SK-N-SH treated with all-trans-retinoic acid at 6 μM for 48 hours (cell line): ENCODE results near the gene CD99.

Experiments used
- GLIS3 ChIP-seq: fragments of 250-450 bp; sonication (Bioruptor Pico); IDR thresholded peaks from 2 replicates; pipeline ENCODE4 v1.5.0; 2020; ENCODE audit warnings: mild to moderate bottlenecking, moderate library complexity
- PPARA ChIP-seq: fragments of 250-450 bp; sonication (Bioruptor Pico); IDR thresholded peaks from 2 replicates; pipeline ENCODE4 v1.5.0; 2020; ENCODE audit warnings: mild to moderate bottlenecking, borderline replicate concordance
- ZFP3 ChIP-seq: fragments of 250-450 bp; sonication (Bioruptor Pico); IDR thresholded peaks from 2 replicates; pipeline ENCODE4 v1.5.0; 2020; ENCODE audit warnings: mild to moderate bottlenecking, moderate library complexity
- ZFP30 ChIP-seq: fragments of 450-650 bp; formaldehyde crosslinking; IDR thresholded peaks from 2 replicates; pipeline ENCODE4 v1.5.0; 2022; ENCODE audit warnings: mild to moderate bottlenecking, moderate library complexity
- TF ChIP-seq, protein P1 (sequence below): fragments of 250-450 bp; sonication (Bioruptor Pico); IDR thresholded peaks from 2 replicates; pipeline ENCODE4 v1.8.0; 2020; ENCODE audit warnings: mild to moderate bottlenecking, moderate library complexity, borderline replicate concordance

DNA sequence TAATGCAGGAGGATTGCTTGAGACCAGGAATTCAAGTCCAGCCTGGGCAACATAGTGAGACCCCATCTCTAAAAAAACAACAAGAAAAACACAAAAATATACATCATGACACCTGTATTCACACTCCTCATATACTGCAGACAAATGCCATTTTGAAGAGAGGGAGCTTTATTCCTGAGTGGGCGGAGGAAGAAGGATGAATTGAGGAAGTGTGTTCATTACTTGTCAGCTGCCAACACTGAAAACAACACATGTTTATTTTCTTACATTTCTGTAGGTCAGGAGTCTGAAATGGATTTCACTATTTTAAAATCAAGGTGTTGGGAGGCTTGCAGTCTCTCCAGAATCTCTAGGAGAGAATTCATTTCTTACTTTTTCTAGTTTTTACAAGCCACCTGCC, 47.2 kb upstream of the CD99 start:
- no peak for TF ChIP-seq ZFP30
- TF ChIP-seq PPARA (CRISPR knock-in tag), result no peak
- TF ChIP-seq, protein P1, sequence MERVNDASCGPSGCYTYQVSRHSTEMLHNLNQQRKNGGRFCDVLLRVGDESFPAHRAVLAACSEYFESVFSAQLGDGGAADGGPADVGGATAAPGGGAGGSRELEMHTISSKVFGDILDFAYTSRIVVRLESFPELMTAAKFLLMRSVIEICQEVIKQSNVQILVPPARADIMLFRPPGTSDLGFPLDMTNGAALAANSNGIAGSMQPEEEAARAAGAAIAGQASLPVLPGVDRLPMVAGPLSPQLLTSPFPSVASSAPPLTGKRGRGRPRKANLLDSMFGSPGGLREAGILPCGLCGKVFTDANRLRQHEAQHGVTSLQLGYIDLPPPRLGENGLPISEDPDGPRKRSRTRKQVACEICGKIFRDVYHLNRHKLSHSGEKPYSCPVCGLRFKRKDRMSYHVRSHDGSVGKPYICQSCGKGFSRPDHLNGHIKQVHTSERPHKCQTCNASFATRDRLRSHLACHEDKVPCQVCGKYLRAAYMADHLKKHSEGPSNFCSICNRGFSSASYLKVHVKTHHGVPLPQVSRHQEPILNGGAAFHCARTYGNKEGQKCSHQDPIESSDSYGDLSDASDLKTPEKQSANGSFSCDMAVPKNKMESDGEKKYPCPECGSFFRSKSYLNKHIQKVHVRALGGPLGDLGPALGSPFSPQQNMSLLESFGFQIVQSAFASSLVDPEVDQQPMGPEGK, result no peak
- no peak for TF ChIP-seq GLIS3 (CRISPR knock-in tag)
- TF ChIP-seq ZFP3 (CRISPR knock-in tag), result no peak
